Chondrocyte (in vitro differentiated cells): ENCODE measurements around the gene ARID3C. TPM values are rescaled to one million over a fixed set of nuclear protein-coding genes. Genes with fewer than 3 reads are reported as not detected.
"Not testable (repeated sequence)": the region's sequence is repeated elsewhere in the genome, so short reads cannot be mapped to it uniquely, and the experiment has no call there.

Experiments used
- DNase-seq: peaks from one replicate; pipeline ENCODE4 v3.0.0; 2021; ENCODE audit warnings: mixed read lengths, low spot score
- H3K27ac Mint-ChIP-seq: one replicate; pipeline ENCODE4 v1.8.0; 2021; ENCODE audit warnings: mild to moderate bottlenecking, moderate library complexity, mixed read lengths; ENCODE audit not compliant: unreplicated experiment
- H3K27me3 Mint-ChIP-seq: 2 replicates; pipeline ENCODE4 v1.8.0; 2021; ENCODE audit warnings: low read depth, mixed read lengths
- H3K36me3 Mint-ChIP-seq: 2 replicates; pipeline ENCODE4 v1.8.0; 2021; ENCODE audit warnings: low read depth, mixed read lengths
- H3K4me1 Mint-ChIP-seq: 2 replicates; pipeline ENCODE4 v1.8.0; 2021; ENCODE audit warnings: low read depth, mild to moderate bottlenecking, mixed read lengths
- H3K4me3 Mint-ChIP-seq: one replicate; pipeline ENCODE4 v1.8.0; 2021; ENCODE audit warnings: mild to moderate bottlenecking, moderate library complexity, mixed read lengths; ENCODE audit not compliant: unreplicated experiment
- H3K9me3 Mint-ChIP-seq: 2 replicates; pipeline ENCODE4 v1.8.0; 2021; ENCODE audit warnings: low read depth, mixed read lengths
- total RNA-seq: library from RNA; stranded (reverse); gene quantifications from 3 replicates; pipeline ENCODE4 v1.2.1, GENCODE V29; 2021
- TF ChIP-seq, protein P1 (sequence below): fragments of 200-600 bp; sonication (generic); IDR thresholded peaks from 2 replicates; pipeline ENCODE4 v1.5.0; 2021; ENCODE audit warnings: antibody characterized with exemption, mild to moderate bottlenecking, moderate library complexity

ARID3C gene
- total RNA-seq, 1 donor from 2014 or later: 0.20 TPM

DNA sequence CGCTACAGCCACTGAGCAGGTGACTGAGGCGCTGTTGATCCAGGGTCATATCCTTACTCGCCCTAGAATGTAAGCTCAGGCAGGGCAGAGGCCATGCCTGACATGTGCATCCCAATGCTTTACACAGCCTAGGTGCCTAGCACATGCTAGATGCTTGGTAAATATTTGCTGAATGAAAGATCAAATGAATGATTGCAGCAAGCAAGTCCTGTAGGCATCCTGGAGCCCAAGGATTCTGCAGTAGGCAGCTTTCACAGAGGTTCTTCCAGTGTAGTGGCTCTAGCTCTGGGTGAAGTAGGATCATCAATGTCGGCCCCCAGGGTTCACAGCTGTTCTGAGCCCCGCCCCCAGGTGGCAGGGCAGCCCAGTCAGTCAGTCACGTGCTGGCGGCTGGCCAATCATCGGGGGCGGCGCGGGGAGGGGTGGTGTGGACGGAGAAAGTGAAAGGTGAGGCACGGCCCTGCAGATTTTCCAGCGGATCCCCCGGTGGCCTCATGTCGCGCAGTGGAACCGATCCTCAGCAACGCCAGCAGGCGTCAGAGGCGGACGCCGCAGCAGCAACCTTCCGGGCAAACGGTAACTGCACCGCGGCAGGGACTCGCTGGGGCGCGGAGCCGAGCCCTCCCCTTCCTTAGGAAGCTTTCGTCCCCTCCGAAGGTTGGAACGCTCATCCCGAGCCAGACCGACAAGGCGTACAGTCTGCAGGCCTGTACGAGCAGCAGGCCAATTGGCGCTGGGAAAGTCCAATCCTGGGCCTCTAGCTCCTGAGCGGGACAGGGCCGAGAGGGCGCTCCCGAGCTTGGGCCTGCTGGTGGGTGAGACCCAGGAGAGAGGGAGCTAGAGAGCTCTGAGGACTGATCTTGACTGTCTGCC, 17.6 kb upstream of the ARID3C start, which contains the start of gene GALT:
Gene GALT, plus strand, starts transcription at position 465 of the 873 bp plus-strand sequence. Its CDS starts 30 bp downstream, at position 495.
- Mint-ChIP-seq H3K9me3 (no peaks in the 10 kb centered on the region), H3K4me1 (peaks cover 36% of the 10 kb centered on the region)

DNA sequence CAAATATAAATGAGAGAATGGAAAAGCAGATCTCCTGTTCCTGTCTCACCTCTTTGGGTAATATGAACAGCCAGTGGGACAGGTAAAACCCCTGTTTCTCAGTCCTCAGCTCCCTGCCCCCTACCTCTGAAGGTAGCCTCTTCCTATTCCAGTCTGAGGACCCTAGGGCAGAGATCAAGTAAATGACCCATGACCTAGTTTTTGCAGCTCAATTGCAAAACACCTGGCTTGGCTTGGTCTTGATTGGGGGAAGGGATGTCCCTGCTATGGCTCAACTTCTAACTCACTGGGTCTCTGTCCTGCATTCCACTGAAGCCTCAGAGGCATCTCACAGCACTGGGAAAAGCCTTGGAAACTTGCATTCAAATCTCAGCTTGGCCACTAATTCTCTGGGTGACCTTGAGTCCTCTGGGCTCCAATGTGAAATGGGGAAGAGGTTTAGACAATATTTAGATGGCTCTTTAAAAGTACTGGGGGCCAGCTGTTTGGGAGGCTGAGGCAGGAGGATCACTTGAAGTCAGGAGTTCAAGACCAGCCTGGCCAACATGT, 16.0 kb upstream of the ARID3C start:
- Mint-ChIP-seq H3K27me3 (no peaks in the 10 kb centered on the region), H3K4me1 (peaks cover 27% of the 10 kb centered on the region), H3K9me3 (no peaks in the 10 kb centered on the region), H3K27ac (no peak overlapping the region), H3K36me3 (peaks cover 9% of the 10 kb centered on the region), H3K4me3 (no peak overlapping the region)
- DNase-seq: no peak
- TF ChIP-seq, protein P1, sequence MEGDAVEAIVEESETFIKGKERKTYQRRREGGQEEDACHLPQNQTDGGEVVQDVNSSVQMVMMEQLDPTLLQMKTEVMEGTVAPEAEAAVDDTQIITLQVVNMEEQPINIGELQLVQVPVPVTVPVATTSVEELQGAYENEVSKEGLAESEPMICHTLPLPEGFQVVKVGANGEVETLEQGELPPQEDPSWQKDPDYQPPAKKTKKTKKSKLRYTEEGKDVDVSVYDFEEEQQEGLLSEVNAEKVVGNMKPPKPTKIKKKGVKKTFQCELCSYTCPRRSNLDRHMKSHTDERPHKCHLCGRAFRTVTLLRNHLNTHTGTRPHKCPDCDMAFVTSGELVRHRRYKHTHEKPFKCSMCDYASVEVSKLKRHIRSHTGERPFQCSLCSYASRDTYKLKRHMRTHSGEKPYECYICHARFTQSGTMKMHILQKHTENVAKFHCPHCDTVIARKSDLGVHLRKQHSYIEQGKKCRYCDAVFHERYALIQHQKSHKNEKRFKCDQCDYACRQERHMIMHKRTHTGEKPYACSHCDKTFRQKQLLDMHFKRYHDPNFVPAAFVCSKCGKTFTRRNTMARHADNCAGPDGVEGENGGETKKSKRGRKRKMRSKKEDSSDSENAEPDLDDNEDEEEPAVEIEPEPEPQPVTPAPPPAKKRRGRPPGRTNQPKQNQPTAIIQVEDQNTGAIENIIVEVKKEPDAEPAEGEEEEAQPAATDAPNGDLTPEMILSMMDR: no peak

More for the DNA sequence above, 17.6 kb upstream of the ARID3C start, which contains the start of gene GALT:
- H3K36me3 Mint-ChIP-seq: peaks cover 9% of the 10 kb centered on the region
- no peaks in the 10 kb centered on the region for H3K27me3 Mint-ChIP-seq
- TF ChIP-seq, protein P1: peak; percentile 78
- H3K4me3 Mint-ChIP-seq: peak within 1 kb of the TSS; percentile 84
- DNase-seq: no peak
- H3K27ac Mint-ChIP-seq: peak within 1 kb of the TSS; percentile 91

DNA sequence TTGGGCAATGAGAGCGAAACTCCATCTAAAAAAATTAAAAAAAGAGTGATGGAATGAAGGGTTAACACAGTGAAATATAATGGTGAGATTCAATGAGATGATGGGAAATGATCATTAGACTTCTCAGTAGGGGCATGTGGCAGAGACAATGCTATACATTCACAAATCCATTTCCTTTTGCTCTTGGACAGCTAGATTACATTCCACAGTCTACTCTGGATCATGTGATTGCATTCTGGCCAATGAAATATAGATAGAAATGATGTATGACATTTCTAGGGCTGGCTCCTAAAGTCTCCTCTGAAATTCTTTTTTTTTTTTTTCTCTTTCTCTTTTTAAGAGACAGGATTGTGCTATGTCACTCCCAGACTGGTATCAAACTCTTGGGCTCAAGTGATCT, 13.8 kb upstream of the ARID3C start:
- Mint-ChIP-seq H3K27ac (no peak overlapping the region), H3K9me3 (no peaks in the 10 kb centered on the region)

DNA sequence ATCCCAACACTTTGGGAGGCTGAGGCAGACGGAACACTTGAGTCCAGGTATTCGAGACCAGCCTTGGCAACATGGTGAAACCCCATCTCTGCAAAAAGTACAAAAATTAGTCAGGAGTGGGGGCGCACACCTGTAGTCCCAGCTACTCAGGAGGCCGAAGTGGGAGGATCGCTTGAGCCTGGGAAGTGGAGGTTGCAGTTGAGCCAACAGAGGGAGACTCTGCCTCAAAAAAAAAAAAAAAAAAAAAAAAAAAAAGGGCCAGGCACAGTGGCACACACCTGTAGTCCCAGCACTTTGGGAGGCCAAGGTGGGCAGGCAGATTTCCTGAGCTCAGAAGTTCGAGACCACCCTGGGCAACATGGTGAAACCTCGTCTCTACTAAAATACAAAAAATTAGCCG, 10.5 kb upstream of the ARID3C start:
- H3K4me1 Mint-ChIP-seq: peaks cover 33% of the 10 kb centered on the region
- H3K9me3 Mint-ChIP-seq, H3K36me3 Mint-ChIP-seq, H3K27ac Mint-ChIP-seq, DNase-seq, H3K27me3 Mint-ChIP-seq, H3K4me3 Mint-ChIP-seq: not testable (repeated sequence)

More for the DNA sequence above, 13.8 kb upstream of the ARID3C start:
- TF ChIP-seq, protein P1: no peak
- no peaks in the 10 kb centered on the region for H3K36me3 Mint-ChIP-seq
- no peaks in the 10 kb centered on the region for H3K27me3 Mint-ChIP-seq
- DNase-seq: no peak
- H3K4me3 Mint-ChIP-seq: no peak overlapping the region
- peaks cover 28% of the 10 kb centered on the region for H3K4me1 Mint-ChIP-seq

DNA sequence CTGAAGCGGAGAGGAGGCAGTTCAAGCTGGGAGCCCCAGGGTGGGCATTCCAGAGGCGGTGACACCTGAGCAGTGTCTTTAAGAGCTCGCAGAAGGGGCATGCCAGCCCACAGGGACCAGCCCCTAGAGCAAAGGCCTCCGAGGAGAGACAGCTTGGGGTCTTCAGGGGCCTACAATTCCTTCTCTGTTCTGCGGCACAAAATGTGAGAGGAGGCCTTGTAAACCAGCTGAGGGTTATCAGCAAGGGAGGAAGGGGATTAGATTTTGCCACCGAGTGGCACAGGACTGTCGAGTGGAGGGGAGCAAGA, 9.2 kb upstream of the ARID3C start:
- no peak for DNase-seq
- H3K4me3 Mint-ChIP-seq: peak overlapping the region; percentile 88
- H3K27me3 Mint-ChIP-seq: no peaks in the 10 kb centered on the region
- no peaks in the 10 kb centered on the region for H3K9me3 Mint-ChIP-seq
- peaks cover 36% of the 10 kb centered on the region for H3K4me1 Mint-ChIP-seq
- H3K36me3 Mint-ChIP-seq: peaks cover 2% of the 10 kb centered on the region
- TF ChIP-seq, protein P1: no peak
- peak overlapping the region; percentile 80 for H3K27ac Mint-ChIP-seq
